ENCODE data around the gene CSGALNACT2.

- TF ChIP-seq CTCF (IDR thresholded peaks at IDR 0.05): no peak
- TF ChIP-seq POLR2A (IDR thresholded peaks at IDR 0.05): no peak
Measured at GRCh38 chr10:43136995-43137716, 1.1 kb upstream of the CSGALNACT2 start.

Data from thyroid gland (tissue), 4 donors.